GM18868 (cell line): Measurements from ENCODE around the gene RNF43.
"Not testable (repeated sequence)": the region's sequence is repeated elsewhere in the genome, so short reads cannot be mapped to it uniquely, and the experiment has no call there.

Experiments
- ATAC-seq: cut with Tn5 transposase; IDR thresholded peaks from one replicate; pipeline ENCODE4 v1.9.1; 2021; ENCODE audit warnings: mild to moderate bottlenecking, moderate library complexity; ENCODE audit not compliant: unreplicated experiment

Gene RNF43

DNA sequence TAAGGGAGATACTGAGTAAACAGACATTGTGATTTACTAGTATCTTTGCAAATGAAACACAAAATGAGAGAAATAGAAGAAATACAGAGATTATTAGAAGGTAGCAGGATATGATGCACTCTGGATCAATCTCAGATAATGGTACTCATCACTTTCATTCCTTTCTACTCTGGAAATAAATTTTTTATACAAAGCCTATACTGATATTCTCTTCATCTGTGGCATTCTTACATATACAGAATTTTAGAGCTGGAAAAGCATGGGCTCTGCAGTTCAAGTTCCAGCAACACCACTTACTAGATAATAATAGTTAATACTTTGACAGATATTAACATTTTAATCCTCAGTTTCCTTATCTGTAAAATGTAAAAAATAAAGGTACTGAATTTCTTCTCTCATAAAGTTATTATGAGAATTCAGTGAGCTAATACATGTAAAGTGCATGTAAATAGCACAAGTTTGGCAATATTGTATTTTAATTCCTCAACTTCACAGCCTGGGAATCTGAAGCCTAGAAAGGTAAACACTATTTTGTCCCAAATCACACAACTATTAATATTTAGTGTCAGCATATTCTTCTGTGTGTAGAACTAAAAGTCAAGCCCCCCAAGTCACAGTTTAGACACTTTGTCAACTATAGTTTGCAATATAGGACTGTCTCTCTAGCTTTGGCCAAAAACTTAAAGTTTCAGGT is 6.5 kb downstream of the RNF43 start:
- no peak for ATAC-seq

GRCh38 chr17:58409432-58409831 is 7.9 kb downstream of the RNF43 start:
- no peak for ATAC-seq

- ATAC-seq = no peak
Measured at GRCh38 chr17:58403311-58403710, 14.0 kb downstream of the RNF43 start.

DNA sequence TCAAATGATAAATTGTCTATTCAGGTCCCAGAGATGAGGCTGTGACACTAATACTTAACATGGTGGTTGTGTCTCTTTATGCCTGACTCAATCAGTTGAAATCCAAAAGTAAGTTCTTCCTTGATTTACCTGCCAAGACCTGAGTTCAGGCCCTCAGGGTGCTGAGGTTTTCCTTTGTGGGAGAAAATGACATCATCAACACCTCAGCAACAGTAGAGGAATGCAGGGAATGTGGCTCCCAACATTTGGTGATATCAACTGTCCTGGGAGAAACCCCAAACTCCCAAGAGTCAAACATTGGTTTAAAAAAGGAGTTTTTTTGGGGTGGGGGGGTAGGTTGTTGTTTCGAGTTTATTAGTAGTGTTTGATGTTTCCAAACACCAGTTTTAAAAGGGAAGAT is 14.7 kb downstream of the RNF43 start:
- ATAC-seq = no peak

DNA sequence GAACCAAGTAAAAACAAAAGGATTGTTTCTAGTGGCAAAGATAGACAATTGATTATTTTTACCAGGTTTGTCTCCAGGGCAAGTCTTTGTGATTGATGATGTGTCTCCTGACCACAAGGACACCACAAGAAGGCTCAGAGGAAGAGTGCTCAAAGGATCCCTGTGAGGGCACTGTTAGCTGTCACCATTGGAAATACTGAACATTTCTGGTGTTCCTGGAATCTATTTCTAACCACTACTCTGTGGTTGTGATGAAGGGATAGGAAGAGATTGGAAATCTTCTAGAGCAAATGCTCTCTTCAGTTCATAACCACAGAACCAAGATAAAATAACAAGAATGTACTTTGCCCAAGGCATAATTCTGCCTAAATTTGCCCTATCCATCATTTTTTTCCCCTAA is 15.3 kb downstream of the RNF43 start:
- no peak for ATAC-seq

DNA sequence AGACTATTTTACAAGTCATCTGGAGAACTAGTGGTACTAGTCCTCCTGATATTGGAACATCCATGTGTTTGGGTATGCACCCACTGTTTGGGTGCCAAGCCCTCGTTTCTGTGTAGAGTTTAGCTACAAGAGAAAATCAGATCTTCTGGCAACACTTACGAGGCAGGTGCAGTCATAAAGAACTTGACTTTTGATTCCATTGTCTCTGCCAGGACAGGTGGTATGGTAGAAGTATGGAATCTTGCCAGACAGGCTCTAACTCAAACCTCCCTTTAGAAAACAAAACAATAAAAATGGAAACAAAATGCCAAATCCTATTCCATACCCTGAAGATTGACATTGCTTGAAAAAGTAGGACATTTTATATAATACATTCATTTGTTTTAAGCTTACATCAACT is 16.0 kb downstream of the RNF43 start:
- no peak for ATAC-seq

DNA sequence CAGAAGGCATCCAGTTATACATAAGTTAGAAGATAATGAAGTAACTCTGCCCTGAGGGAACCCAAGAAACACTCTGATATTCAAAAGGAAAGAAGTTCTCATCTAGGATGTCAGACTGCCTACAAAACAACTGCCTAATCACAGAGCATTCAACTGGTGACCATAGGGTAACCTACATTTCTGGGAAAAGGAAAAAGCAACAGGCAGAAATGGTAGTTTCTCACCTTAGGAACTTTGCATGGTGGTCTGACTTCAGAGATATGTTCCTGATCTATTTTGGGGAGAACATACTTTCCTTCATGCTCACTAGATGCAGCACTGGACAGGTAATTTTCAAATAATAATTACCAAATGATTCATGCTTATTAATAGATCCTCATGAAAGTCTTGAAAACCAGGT is 16.5 kb downstream of the RNF43 start:
- ATAC-seq = no peak

- no peak for ATAC-seq
Measured at GRCh38 chr17:58399974-58400373, 17.4 kb downstream of the RNF43 start.

GRCh38 chr17:58398574-58399266 is 18.6 kb downstream of the RNF43 start:
- no peak for ATAC-seq

GRCh38 chr17:58397421-58397820 is 19.9 kb downstream of the RNF43 start:
- ATAC-seq = not testable (repeated sequence)

DNA sequence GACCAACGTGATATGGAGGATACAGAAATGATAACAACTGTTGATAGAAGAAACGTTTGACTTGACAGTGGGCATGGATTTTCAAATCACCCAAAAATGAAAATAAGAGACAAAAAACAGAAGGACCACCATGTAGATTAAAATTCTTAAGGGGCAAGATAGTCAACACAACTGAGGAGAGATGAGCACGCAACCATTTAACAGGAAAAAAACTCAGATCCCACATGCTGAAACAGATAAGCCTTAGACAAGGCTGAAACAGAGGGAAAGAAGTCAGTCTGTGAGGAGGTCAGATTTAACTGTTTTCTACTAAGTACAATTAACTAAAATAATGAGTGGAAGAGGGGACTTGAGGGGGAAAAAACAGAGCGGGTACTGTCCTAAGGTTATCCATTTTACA is 21.2 kb downstream of the RNF43 start:
- ATAC-seq = no peak

GRCh38 chr17:58394534-58395223 is 22.7 kb downstream of the RNF43 start:
- ATAC-seq = no peak

GRCh38 chr17:58391302-58391984 is 25.9 kb downstream of the RNF43 start:
- no peak for ATAC-seq

GRCh38 chr17:58390884-58391283 is 26.4 kb downstream of the RNF43 start:
- no peak for ATAC-seq

DNA sequence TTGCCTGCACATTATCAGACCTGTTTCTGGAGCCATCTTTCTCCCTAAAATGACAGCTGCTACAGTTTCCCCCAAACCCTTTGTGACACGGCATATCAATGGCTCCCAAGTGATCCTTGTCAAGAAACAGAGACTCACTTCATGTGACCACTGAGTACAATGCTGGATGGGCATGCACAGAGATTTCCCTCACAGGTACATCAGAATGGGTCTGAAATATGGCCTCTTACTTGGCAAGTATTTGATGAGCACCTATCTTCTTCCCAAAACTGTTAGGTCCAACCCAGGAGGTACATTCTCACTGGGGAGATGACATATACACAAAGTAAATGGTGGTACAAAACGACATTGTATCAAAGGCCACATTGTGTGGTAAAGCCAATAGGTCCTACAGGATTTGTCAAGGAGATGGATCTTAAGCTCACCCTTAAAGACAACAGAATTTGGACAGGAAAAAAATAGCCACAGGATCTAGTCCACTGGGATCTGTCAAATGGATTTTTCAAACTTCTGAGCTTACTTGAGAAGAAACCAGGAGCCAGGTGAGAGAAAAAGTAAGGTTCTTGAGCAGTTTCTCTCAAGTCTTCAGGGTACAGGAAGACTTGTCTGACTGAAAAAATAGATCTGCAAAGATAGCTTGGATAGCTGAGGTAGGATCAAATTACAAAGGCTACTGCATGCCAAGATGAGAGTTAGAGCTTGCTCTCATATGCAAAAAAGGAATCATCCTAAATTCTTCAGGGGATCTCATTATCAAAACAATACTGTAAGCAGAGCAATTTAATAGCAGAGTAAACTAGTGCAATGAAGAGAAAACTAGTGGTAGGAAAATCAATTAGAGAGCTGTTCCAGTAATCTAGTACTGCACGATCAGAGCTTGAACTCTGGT is 28.8 kb downstream of the RNF43 start:
- ATAC-seq = no peak

DNA sequence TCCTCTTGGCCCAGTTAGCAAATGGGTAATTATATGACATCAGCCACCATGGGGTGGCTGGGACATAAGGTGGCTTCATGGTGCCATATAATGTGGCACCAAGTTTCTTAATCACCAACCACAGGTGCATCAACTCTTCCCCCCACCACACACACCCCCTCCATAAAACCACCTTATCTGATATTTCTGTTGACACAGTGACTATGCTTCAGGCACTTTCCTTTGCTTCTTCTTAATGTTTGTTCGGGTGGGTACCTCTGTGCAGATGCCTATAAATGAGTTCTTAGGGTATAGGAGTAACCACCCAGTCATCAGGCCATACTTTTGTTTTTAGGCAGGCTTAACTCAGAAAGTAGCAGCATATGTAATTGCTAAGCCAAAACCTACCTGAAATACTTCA is 29.5 kb downstream of the RNF43 start:
- no peak for ATAC-seq

DNA sequence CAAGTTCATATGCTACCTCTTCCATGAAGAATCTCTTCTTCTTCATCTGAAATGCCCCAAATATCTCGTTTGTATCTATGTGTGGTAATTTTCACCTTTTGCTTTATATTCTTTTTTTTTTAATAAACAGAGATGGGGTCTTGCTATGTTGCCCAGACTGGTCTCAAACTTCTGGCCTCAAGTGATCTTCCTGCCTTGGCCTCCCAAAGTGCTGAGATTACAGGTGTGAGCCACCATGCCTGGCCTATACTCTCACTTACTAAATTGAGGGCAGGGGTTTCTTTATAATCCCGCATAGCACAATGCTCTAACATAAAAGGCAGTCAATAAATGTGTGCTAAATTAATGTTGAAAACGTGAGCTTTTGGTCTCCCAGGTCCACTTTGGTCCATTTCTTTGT is 30.6 kb downstream of the RNF43 start:
- no peak for ATAC-seq

- no peak for ATAC-seq
Measured at GRCh38 chr17:58385359-58385899, 31.9 kb downstream of the RNF43 start.

DNA sequence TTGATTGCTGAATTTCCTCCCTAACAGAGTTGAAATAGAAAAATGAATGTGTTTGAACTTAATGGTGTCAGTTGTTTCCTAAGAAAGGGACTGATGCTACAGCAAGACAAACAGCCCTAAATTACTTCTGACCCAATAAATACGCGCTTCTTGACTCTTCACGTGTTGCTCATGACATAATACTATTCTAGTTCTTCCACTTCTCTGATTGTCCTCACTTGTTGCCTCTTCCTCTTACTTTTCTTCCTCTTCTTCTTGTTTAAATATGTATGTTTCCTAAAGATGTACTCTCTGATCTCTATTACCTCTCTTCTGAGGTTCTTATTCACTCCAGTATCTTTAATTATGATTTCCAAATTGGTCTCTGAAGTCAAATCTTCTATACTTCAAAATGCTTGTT is 32.4 kb downstream of the RNF43 start:
- ATAC-seq = no peak

DNA sequence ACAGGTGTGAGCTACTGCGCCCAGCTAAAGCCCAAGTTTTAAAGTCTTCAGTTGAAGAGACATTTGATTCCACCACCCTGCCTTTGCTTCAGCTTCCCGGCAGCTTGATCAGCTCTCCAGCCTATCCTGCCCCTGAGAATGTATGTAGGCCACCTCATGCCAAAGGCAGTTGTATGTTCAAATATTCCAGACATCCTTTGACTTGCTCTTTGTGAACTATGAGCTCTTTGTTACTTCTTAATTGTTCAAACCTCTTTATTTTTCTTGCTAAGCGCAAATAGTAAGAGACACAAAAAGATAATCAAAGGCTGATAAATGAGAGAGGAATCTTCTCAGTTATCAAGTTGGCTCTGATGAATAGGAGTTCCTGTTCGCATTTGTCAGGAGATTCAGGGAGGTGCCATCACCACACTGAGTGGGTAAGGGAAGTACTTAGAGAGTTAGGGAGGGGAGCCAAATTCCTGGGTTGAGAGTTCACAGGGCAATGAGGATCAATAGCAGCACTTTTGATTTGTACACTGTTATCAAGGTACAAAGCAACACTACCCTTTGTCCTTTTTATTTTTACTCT is 33.4 kb downstream of the RNF43 start:
- ATAC-seq = no peak
